ENCODE data around the gene SEMA3D.

SEMA3D gene

GRCh38 chr7:85014936-85015660 lies 171.8 kb downstream of the SEMA3D start:
- Histone ChIP-seq H3K27ac (ENCODE audit: low read depth, low read length) (no peak overlapping the region), H2BK12ac (ENCODE audit: low read length) (no peak overlapping the region), H2AFZ (ENCODE audit: insufficient read depth, low read length, poor library complexity) (no peak overlapping the region), H3K4me3 (ENCODE audit: low read depth, low read length) (no peak overlapping the region), H2BK5ac (ENCODE audit: low read depth, low read length, poor library complexity) (no peak overlapping the region), H2AK5ac (ENCODE audit: low read length) (no peak overlapping the region), H3K4ac (ENCODE audit: low read depth, low read length) (no peak overlapping the region), H3K4me2 (ENCODE audit: low read length) (no peak overlapping the region), H2BK120ac (ENCODE audit: insufficient read depth, low read length, poor library complexity) (no peak overlapping the region), H4K8ac (ENCODE audit: low read depth, low read length) (no peak overlapping the region), H3K79me1 (ENCODE audit: low read length) (no peaks in the 10 kb centered on the region), H4K12ac (ENCODE audit: low read depth, low read length) (no peak overlapping the region), H3K79me2 (ENCODE audit: control insufficient read depth, insufficient read depth, low read length, poor library complexity) (no peaks in the 10 kb centered on the region), H3K18ac (ENCODE audit: low read length) (no peak overlapping the region), H3K14ac (ENCODE audit: low read length) (no peak overlapping the region), H3K9me3 (ENCODE audit: insufficient read depth, low read depth, low read length) (no peaks in the 10 kb centered on the region), H3K36me3 (ENCODE audit: control insufficient read depth in 1 of 2, insufficient read depth in 2 of 2, low read length in 2 of 2) (no peaks in the 10 kb centered on the region), H4K91ac (ENCODE audit: low read depth, low read length) (no peak overlapping the region), H3K27me3 (ENCODE audit: insufficient read depth, low read length) (no peaks in the 10 kb centered on the region), H3K4me1 (ENCODE audit: control insufficient read depth in 1 of 2, insufficient read depth in 2 of 2, low read length in 2 of 2) (no peaks in the 10 kb centered on the region), H3K9ac (ENCODE audit: low read length) (no peak overlapping the region), H3K23ac (ENCODE audit: low read length) (no peak overlapping the region)
- peak in 1 of 2 donors; percentile 19 for DNase-seq
- WGBS (ENCODE audit: extremely low coverage, insufficient coverage, insufficient read length), result no CpG with 5 or more reads among the region's 7 CpGs

DNA sequence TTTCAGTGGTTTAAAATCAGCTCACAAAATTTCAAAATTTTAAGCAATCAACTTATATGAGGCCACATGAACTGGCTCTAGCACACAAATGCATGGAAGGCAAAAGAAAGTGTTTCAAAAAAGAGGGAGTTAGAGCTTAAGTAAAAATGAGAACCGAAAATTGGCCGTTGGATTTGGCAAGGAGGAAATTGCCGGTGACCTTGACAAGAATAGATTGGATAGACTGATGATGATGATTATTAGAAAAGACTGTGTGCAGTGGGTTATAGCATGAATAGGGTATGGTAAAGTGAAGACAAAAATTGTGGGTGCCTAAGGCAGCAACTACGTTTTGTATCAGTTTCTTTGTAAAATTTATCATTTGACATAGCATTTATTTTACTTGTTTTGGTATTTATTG lies 175.7 kb downstream of the SEMA3D start:
- Histone ChIP-seq H3K27me3 (ENCODE audit: insufficient read depth, low read length) (no peaks in the 10 kb centered on the region), H3K4me3 (ENCODE audit: low read depth, low read length) (no peak overlapping the region), H2BK12ac (ENCODE audit: low read length) (no peak overlapping the region), H3K4me1 (ENCODE audit: control insufficient read depth in 1 of 2, insufficient read depth in 2 of 2, low read length in 2 of 2) (no peaks in the 10 kb centered on the region), H3K4ac (ENCODE audit: low read depth, low read length) (no peak overlapping the region), H3K79me2 (ENCODE audit: control insufficient read depth, insufficient read depth, low read length, poor library complexity) (no peaks in the 10 kb centered on the region), H4K12ac (ENCODE audit: low read depth, low read length) (no peak overlapping the region), H3K23ac (ENCODE audit: low read length) (no peak overlapping the region), H3K36me3 (ENCODE audit: control insufficient read depth in 1 of 2, insufficient read depth in 2 of 2, low read length in 2 of 2) (no peaks in the 10 kb centered on the region), H2BK120ac (ENCODE audit: insufficient read depth, low read length, poor library complexity) (no peak overlapping the region), H3K79me1 (ENCODE audit: low read length) (no peaks in the 10 kb centered on the region), H4K91ac (ENCODE audit: low read depth, low read length) (no peak overlapping the region), H2BK5ac (ENCODE audit: low read depth, low read length, poor library complexity) (no peak overlapping the region), H2AK5ac (ENCODE audit: low read length) (no peak overlapping the region), H3K14ac (ENCODE audit: low read length) (no peak overlapping the region), H3K9me3 (ENCODE audit: insufficient read depth, low read depth, low read length) (no peaks in the 10 kb centered on the region), H2AFZ (ENCODE audit: insufficient read depth, low read length, poor library complexity) (no peak overlapping the region), H3K9ac (ENCODE audit: low read length) (no peak overlapping the region), H4K8ac (ENCODE audit: low read depth, low read length) (no peak overlapping the region), H3K18ac (ENCODE audit: low read length) (no peak overlapping the region), H3K4me2 (ENCODE audit: low read length) (no peak overlapping the region), H3K27ac (ENCODE audit: low read depth, low read length) (no peak overlapping the region)
- DNase-seq, result no peak
- no CpG with 5 or more reads among the region's 4 CpGs for WGBS (ENCODE audit: extremely low coverage, insufficient coverage, insufficient read length)

DNA sequence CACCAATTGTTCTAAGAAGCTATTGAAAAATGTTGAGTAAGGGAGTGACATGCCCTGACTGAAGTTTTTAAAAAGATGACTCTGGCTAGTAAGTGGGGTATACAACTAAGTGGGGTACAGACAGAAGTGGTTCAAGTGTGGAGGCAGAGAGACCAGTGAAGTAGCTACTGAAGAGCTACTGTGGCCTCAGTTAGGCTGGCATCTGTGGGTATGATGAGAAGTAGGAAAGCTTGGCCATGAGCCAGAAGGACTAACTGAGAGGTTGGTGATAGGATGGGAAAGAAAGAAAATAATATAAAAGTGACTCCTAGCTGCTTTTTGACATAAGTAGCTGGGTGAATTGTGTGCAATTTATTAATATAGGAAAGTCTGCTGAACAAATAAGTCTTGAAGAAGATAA lies 176.6 kb downstream of the SEMA3D start:
- Histone ChIP-seq H3K23ac (ENCODE audit: low read length) (no peak overlapping the region), H3K4me2 (ENCODE audit: low read length) (no peak overlapping the region), H3K14ac (ENCODE audit: low read length) (no peak overlapping the region), H4K8ac (ENCODE audit: low read depth, low read length) (no peak overlapping the region), H3K27ac (ENCODE audit: low read depth, low read length) (no peak overlapping the region), H2BK5ac (ENCODE audit: low read depth, low read length, poor library complexity) (no peak overlapping the region), H4K12ac (ENCODE audit: low read depth, low read length) (no peak overlapping the region), H2BK120ac (ENCODE audit: insufficient read depth, low read length, poor library complexity) (no peak overlapping the region), H3K79me1 (ENCODE audit: low read length) (no peaks in the 10 kb centered on the region), H3K79me2 (ENCODE audit: control insufficient read depth, insufficient read depth, low read length, poor library complexity) (no peaks in the 10 kb centered on the region), H4K91ac (ENCODE audit: low read depth, low read length) (no peak overlapping the region), H3K9me3 (ENCODE audit: insufficient read depth, low read depth, low read length) (no peaks in the 10 kb centered on the region), H2AFZ (ENCODE audit: insufficient read depth, low read length, poor library complexity) (no peak overlapping the region), H2AK5ac (ENCODE audit: low read length) (no peak overlapping the region), H3K9ac (ENCODE audit: low read length) (no peak overlapping the region), H3K18ac (ENCODE audit: low read length) (no peak overlapping the region), H2BK12ac (ENCODE audit: low read length) (no peak overlapping the region), H3K27me3 (ENCODE audit: insufficient read depth, low read length) (no peaks in the 10 kb centered on the region), H3K4me1 (ENCODE audit: control insufficient read depth in 1 of 2, insufficient read depth in 2 of 2, low read length in 2 of 2) (no peaks in the 10 kb centered on the region), H3K36me3 (ENCODE audit: control insufficient read depth in 1 of 2, insufficient read depth in 2 of 2, low read length in 2 of 2) (no peaks in the 10 kb centered on the region), H3K4ac (ENCODE audit: low read depth, low read length) (no peak overlapping the region), H3K4me3 (ENCODE audit: low read depth, low read length) (no peak overlapping the region)
- no peak for DNase-seq

DNA sequence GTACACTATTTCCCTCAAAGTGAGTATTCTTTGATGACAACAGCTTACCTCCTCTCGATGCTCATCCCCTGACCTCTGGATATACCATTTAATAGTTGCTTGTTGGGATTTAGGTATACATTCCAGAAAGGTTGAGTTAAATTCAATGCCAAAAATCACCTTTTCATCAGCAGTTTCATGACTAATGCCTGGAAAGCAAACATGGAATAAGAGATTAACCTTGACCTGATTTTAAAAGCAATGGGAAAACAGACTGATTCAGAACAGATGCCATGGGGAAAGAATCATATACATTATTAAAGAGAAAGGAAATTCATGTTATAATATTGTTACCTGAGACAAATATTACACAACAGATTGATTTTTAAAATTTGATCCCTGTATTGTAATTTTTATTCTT lies 180.1 kb downstream of the SEMA3D start:
- Histone ChIP-seq H3K14ac (ENCODE audit: low read length) (no peak overlapping the region), H3K27me3 (ENCODE audit: insufficient read depth, low read length) (no peaks in the 10 kb centered on the region), H3K36me3 (ENCODE audit: control insufficient read depth in 1 of 2, insufficient read depth in 2 of 2, low read length in 2 of 2) (no peaks in the 10 kb centered on the region), H2AFZ (ENCODE audit: insufficient read depth, low read length, poor library complexity) (no peak overlapping the region), H3K23ac (ENCODE audit: low read length) (no peak overlapping the region), H3K4me2 (ENCODE audit: low read length) (no peak overlapping the region), H4K12ac (ENCODE audit: low read depth, low read length) (no peak overlapping the region), H3K4ac (ENCODE audit: low read depth, low read length) (no peak overlapping the region), H2BK120ac (ENCODE audit: insufficient read depth, low read length, poor library complexity) (no peak overlapping the region), H2AK5ac (ENCODE audit: low read length) (no peak overlapping the region), H3K27ac (ENCODE audit: low read depth, low read length) (no peak overlapping the region), H3K79me2 (ENCODE audit: control insufficient read depth, insufficient read depth, low read length, poor library complexity) (no peaks in the 10 kb centered on the region), H3K4me3 (ENCODE audit: low read depth, low read length) (no peak overlapping the region), H3K9me3 (ENCODE audit: insufficient read depth, low read depth, low read length) (no peaks in the 10 kb centered on the region), H3K79me1 (ENCODE audit: low read length) (no peaks in the 10 kb centered on the region), H4K8ac (ENCODE audit: low read depth, low read length) (no peak overlapping the region), H4K91ac (ENCODE audit: low read depth, low read length) (no peak overlapping the region), H3K18ac (ENCODE audit: low read length) (no peak overlapping the region), H3K4me1 (ENCODE audit: control insufficient read depth in 1 of 2, insufficient read depth in 2 of 2, low read length in 2 of 2) (no peaks in the 10 kb centered on the region), H3K9ac (ENCODE audit: low read length) (no peak overlapping the region), H2BK12ac (ENCODE audit: low read length) (no peak overlapping the region), H2BK5ac (ENCODE audit: low read depth, low read length, poor library complexity) (no peak overlapping the region)
- no peak for DNase-seq
- no CpG with 5 or more reads among the region's 1 CpG for WGBS (ENCODE audit: extremely low coverage, insufficient coverage, insufficient read length)

All from trophoblast cell (in vitro differentiated cells and primary cell).